GM23248 (cell line): ENCODE results near the gene TOR2A.

ENCODE experiments used
- EZH2 ChIP-seq: fragments of 200-600 bp; sonication (generic); IDR thresholded peaks from 2 replicates; pipeline ENCODE4 v1.6.1; 2018; ENCODE audit warnings: antibody characterized with exemption, mild to moderate bottlenecking; ENCODE audit not compliant: insufficient read depth, poor library complexity, severe bottlenecking
- EZH2phosphoT487 ChIP-seq: fragments of 200-600 bp; sonication (generic); IDR thresholded peaks from 2 replicates; pipeline ENCODE4 v1.6.1; 2018; ENCODE audit warnings: antibody characterized with exemption, moderate library complexity, mild to moderate bottlenecking, low read depth; ENCODE audit not compliant: insufficient read depth

GRCh38 chr9:127722055-127722745 lies 12.9 kb downstream of the TOR2A start:
- TF ChIP-seq EZH2 (no peak), EZH2phosphoT487 (no peak)
